Caki2 (cell line): ENCODE measurements around the gene TTC3. TPM values are rescaled to one million over a fixed set of nuclear protein-coding genes. Genes with fewer than 3 reads are reported as not detected.
A peak's percentile ranks its signal among the peaks of the same experiment; 100 is the strongest.
"Not testable (repeated sequence)": the region's sequence is repeated elsewhere in the genome, so short reads cannot be mapped to it uniquely, and the experiment has no call there.

Experiments
- DNase-seq: peaks from one replicate; pipeline ENCODE4 v3.0.0-alpha.2; 2015; ENCODE audit warnings: low read depth
- in situ Hi-C: cut with HindIII; loops from 2 replicates; pipeline ENCODE4 v1.10.0; 2016; ENCODE audit warnings: low sequenced_read_pairs, low pct_unique_long_range_greater_than_20kb, mixed read lengths
- total RNA-seq: library from RNA; depleted of rRNA; stranded (reverse); fragments of >200 nt; shearing (Covaris generic); gene quantifications from 2 replicates; pipeline ENCODE4 v1.2.3, GENCODE V29; 2014; ENCODE audit warnings: low replicate concordance

Gene TTC3
- total RNA-seq, 1 experiment from 2014 or later: 100 TPM

DNA sequence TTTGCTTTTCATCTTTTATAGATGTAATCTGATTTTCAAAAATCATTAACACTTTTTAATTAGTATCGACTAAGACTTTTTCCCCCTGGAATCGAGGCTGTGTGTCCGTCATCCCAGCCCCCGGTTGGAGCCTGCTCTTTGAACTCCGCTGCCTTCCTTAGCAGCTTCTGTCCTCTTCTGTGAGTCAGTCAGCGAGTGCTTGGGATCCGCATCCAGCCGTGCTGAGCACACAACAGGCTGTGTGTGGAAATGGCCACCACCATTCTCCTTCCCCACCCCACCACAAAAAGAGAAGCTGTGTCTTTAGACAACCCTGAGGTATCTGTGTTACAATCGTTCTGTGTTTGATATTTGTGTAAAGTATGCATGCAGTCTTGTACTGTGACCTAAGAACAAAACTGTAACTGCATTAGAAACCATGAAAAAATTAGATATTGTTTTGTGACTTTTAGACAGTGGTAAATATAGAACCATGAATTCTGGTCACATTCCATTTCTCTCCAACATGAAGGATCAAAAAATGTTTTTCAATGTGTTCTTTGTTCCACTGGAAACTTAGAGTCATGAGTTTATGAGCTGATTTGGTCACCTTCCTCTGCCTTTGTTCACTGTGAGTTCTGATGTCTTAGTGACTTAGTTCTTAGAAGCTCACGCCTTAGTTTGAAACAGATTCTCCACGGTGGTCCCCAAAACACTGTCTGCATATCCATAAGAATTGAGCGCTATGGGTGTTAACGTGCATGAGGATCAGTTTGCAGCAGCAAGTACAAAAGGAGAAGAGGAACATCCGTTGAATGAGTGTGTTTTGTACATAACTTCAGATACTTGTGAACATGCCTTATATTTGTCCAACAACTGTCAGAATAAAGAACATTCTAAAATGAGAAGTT, 129.4 kb downstream of the TTC3 start:
- in situ Hi-C loops: no loop called here
- no peak for DNase-seq

DNA sequence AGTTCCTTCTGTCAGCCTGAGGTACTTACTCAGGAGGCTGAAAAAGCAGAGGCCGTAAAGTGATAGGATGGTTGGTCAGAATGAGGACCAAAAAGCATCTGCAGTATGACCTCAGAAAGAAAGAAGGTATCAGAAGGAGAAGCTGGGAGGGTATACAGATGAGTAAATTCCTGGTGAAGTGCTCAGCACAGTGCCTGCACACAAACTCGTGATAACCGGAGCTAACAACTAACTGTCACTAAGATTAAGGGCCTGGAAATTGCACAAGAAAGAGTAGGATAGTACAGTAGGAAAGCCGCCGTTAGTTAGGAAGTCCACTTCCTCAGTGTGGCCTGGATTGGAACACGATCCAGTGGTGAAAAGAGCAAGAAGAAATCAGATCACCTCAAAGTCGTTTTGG, 131.5 kb downstream of the TTC3 start:
- no peak for DNase-seq
- in situ Hi-C loops: no loop called here

DNA sequence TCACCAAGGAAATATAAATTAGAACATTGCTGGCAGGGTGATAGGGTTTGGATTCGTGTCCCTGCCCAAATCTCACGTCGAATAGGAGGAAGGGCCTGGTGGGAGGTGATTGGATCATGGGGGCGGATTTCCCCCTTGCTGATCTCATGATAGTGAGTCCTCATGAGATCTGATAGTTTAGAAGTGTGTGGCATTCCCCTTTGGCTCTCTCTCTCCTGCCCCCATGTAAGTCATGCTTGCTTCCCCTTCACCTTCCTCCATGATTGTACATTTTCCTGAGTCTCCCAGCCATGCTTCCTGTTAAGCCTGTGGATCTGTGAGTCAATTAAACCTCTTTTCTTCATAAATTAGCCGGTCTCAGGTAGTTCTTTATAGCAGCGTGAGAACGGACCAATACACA, 133.4 kb downstream of the TTC3 start:
- DNase-seq: no peak
- in situ Hi-C loops: no loop called here

DNA sequence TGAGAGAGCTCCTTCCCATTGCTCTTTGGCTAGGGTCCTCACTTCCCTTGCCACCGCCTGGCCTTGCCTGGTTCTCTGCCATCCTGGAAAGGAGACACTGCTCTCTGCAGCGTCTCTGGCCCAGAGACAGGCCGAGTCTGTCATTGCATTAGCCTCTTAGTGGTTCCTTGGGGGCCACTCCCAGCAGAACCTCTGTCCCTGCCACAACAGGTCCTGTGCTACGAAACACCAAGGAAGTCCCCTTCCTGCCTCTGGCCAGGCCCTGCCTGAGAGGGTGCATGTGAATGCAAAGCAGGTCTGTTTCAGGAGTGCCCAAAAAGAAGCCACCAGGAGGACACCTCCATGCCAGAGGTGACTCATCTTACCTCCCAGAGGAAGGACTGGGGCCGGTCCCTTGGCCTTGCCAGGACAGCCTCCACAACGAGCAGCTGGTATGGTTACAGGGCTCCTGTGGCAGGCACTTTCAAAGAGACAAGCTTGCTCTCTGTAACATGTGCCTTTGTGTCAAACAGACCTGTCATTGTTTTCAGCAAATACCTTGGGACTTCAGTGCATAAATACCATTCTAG, 134.5 kb downstream of the TTC3 start:
- DNase-seq: peak; percentile 67
- in situ Hi-C loops: no loop called here

DNA sequence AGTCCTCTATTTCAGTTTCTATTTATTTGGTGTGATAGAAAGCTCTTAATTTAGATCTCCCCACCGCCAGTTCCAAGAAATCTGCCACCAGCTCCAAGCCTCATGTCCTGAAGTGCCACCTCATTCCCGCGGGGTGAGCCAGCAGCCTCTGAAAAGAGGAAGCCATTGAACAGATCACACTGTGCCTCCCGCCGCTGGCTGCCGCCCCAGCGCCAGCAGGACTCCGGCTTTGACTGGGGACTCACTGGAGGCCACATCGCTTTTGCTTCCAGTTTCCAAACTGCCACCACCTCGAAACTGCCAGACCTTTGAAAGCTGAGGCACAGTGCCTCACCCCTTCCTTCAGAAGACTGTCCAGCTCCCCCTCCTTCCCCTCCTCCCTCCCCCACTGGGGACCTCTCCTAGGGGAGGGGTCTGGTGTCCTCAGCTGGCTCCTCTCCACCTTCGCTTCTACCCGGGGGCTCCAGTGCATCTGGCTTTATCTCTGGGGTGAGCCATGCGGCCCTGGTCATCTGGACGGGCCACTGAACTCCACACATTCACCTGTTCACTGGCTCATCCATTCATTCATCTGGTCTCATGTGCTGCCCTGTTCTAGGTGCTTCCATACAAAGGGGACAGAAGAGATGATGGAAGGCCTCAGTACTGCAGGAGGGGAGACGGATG, 135.1 kb downstream of the TTC3 start:
- no peak for DNase-seq
- in situ Hi-C loops: no loop called here

DNA sequence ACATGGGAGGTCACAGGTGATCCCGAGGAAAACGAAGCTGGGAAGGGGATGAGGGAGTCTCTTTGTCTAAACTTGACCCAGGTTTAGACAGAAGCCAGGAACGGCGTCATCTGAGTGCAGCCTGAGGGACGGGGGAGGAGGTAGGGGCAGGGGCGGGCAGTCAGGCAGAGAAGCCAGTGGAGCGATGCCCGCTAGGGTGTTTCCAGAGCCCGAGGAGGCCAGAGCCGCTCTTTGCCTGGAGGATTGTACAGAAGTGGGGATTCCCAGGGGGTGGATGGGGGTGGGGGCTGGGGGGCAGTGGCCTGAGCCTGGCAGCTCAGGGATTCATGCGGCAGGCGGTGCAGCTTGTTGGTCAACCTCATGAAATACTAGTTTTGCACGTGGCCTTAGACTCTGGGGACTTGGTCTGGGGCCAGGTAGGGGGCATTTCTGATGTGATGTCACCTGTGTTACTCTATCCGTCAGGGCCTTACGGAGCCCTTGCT, 135.7 kb downstream of the TTC3 start:
- peak; percentile 73 for DNase-seq
- in situ Hi-C loops: no loop called here

DNA sequence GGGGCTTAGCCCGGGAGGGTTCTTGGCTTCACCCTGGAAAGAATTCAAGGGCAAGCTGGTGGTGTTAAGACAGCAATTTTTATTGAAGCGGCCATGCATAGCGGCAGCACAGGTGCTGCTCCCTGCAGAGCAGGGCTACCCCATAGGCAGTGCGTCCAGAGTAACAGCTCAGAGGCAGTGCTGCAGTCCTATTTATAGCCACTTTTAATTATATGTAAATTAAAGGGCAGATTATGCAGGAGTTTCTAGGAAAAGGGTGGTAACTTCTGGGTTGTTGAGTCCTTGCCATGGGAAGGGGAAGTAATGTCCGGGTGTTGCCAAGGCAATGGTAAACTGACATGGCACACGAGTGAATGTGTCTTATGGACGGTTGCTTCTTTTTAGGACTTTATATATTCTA, 137.1 kb downstream of the TTC3 start:
- no peak for DNase-seq

DNA sequence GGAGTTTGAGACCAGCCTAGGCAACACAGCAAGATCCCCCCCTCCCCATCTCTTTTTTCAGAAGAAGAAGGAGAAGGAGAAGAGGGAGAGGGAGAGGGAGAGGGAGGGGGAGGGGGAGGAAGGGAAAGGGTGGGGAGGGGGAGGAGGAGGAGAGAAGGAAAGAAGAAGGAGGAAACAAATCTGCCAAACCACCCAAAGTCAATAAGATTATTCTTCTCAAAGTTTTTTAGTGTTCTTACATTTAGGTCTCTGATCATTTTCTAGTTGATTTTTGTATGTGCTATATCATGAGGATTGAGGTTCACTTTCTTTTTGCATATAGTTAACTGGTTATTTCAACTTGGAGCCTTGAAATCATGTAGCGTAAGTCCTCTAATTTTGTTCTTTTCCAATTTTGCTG, 137.7 kb downstream of the TTC3 start:
- no peak for DNase-seq
- in situ Hi-C loops: no loop called here

More for the DNA sequence above, 137.1 kb downstream of the TTC3 start:
- in situ Hi-C loops: no loop called here

GRCh38 chr21:37214952-37215351, 141.9 kb downstream of the TTC3 start:
- no peak for DNase-seq
- in situ Hi-C loops: no loop called here

GRCh38 chr21:37219761-37220432, 146.8 kb downstream of the TTC3 start:
- peak; percentile 36 for DNase-seq
- in situ Hi-C loops: no loop called here

- in situ Hi-C loops: no loop called here
- DNase-seq: no peak
Observed at GRCh38 chr21:37220433-37220980, 147.5 kb downstream of the TTC3 start.

- in situ Hi-C loops: no loop called here
- DNase-seq: peak; percentile 92
Observed at GRCh38 chr21:37220981-37221664, 148.1 kb downstream of the TTC3 start.

GRCh38 chr21:37222248-37222647, 149.2 kb downstream of the TTC3 start:
- in situ Hi-C loops, DNase-seq: not testable (repeated sequence)

DNA sequence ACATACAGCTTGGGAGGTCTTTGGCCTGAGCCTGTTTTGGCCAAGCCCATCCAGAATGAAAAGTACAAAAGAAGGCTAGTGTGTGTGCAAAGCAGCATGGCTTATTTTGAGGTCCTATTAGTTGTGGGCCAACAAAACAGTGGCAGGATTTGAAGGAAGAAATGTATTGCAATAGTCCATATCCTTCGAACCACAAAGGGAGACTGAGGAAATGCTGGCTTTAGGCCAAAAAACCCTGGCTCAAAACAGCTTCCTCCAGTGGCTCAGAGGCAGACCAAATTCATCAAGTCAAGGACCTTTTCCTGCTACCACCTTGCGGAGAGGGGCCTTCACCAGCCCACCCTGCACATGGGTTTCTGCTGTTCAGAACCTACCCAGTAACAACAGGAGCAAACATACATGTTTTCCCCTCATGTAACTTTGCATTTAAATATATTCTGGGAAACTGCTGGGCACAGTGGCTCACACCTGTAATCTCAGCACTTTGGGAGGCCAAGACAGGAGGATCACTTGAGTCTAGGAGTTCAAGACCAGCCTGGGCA, 150.8 kb downstream of the TTC3 start:
- DNase-seq: no peak
- in situ Hi-C loops: no loop called here

GRCh38 chr21:37224861-37225839, 152.1 kb downstream of the TTC3 start:
- in situ Hi-C loops: no loop called here
- no peak for DNase-seq

GRCh38 chr21:37226041-37226920, 153.2 kb downstream of the TTC3 start:
- no peak for DNase-seq

More at GRCh38 chr21:37226041-37226920, 153.2 kb downstream of the TTC3 start:
- in situ Hi-C loops: no loop called here
